HG03432 (cell line): ENCODE results near the gene NDUFA1.
"Not testable (repeated sequence)": the region's sequence is repeated elsewhere in the genome, so short reads cannot be mapped to it uniquely, and the experiment has no call there.

Experiments
- ATAC-seq: cut with Tn5 transposase; IDR thresholded peaks from one replicate; pipeline ENCODE4 v1.9.1; 2021; ENCODE audit warnings: mild to moderate bottlenecking, moderate library complexity; ENCODE audit not compliant: unreplicated experiment

Gene NDUFA1

DNA sequence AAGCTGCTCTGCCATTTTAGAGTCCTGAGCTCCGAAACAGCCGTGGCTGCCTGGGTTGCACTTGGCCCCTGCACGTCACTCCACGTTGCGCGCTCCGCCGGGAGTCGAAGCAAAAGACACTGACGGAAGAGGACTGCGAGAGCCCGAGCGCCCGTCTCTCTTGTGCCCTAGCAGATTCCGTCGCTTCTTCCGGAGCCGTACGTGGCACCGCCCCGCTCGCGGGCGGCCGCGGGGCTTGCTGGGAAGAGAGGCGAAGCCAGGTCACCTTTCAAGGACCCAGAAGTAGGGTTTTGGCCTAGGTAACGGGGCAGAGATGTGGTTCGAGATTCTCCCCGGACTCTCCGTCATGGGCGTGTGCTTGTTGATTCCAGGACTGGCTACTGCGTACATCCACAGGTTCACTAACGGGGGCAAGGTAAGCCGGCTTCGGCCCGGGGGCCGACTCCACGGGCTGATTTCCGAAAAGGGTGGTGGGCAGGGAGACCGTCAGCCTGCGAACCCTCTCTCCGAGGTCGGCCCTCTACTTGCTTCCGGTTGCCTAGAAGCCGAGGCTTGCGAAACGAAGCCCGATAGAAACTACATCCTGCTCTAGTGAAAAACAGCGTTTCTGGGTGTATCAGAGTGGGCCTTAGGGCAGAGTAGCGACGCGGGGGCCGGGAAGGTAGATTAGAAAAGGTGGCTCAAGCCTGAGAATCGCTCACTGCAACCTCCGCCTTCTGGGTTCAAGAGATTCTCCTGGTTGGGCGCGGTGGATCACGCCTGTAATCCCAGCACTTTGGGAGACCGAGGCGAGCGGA, at the start of gene NDUFA1, which contains the start of gene RNF113A:
Gene NDUFA1, plus strand, starts transcription at position 234 of the 797 bp plus-strand sequence. Its CDS starts 80 bp downstream, at position 314.
Gene RNF113A, minus strand, starts transcription at position 135 of the 797 bp plus-strand sequence. Its CDS starts 120 bp downstream, at position 15.
- peak; percentile 96 for ATAC-seq

DNA sequence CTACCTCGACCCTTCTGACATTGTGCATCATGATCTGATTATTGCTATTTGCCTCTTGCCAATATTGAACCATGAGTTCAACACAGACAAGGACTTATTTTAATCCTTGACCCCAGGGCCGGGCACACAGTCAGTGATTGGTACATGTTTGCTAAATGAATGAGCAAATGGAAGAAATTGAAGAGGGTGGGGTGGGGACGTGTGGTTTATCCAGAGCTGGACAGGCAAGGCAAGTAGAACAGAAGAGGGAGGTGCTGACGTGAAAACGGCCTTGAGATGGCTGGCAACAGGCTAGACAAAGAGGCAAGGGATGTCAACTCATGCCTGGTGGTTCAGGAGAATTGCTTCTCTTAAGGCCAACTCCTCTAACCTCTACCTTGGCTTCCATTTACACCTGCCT, 47.4 kb upstream of the NDUFA1 start:
- not testable (repeated sequence) for ATAC-seq

DNA sequence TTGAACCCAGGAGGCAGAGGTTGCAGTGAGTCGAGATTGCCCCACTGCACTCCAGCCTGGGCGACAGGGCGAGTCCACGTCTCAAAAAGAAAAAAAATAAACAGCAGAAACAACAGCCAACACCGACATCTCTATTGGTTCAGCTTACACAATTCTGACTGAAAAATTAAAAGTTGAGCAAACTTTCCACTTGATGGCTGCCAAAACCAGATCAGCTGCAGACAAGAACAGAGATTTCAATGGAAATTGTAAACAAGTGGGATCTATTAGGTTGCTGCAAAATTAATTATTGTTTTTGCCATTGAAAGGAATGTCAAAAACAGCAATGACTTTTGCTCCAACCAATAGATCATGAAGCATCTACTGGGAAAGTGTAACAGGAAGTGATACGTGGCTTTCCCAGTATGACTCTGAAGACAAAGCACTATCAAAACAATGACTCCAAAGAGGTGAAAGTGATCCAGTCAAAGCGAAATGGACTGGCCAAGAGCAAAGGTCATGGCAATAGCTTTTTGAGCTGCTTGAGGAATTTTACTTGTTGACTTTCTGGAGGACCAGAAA, 45.2 kb upstream of the NDUFA1 start:
- no peak for ATAC-seq

GRCh38 chrX:119828446-119828845, 43.2 kb upstream of the NDUFA1 start:
- no peak for ATAC-seq

DNA sequence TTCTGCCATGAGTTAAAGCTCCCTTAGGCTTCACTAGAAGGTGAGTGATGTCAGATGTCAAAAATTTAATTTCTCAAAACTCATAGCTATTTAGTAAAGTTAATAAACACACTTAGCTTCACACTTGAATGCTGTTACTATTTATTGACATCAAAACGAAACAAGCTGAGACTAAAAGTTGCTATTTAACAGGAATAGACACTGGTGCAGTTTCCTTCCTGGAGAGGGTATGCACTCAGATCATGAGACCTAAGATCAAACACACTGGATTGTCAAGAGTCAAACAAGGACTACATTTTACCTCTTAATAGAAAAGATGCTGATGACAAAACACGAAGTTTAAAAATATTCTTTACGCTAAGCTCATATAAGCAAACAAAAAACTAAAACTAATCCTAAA, 37.7 kb upstream of the NDUFA1 start:
- ATAC-seq = no peak

DNA sequence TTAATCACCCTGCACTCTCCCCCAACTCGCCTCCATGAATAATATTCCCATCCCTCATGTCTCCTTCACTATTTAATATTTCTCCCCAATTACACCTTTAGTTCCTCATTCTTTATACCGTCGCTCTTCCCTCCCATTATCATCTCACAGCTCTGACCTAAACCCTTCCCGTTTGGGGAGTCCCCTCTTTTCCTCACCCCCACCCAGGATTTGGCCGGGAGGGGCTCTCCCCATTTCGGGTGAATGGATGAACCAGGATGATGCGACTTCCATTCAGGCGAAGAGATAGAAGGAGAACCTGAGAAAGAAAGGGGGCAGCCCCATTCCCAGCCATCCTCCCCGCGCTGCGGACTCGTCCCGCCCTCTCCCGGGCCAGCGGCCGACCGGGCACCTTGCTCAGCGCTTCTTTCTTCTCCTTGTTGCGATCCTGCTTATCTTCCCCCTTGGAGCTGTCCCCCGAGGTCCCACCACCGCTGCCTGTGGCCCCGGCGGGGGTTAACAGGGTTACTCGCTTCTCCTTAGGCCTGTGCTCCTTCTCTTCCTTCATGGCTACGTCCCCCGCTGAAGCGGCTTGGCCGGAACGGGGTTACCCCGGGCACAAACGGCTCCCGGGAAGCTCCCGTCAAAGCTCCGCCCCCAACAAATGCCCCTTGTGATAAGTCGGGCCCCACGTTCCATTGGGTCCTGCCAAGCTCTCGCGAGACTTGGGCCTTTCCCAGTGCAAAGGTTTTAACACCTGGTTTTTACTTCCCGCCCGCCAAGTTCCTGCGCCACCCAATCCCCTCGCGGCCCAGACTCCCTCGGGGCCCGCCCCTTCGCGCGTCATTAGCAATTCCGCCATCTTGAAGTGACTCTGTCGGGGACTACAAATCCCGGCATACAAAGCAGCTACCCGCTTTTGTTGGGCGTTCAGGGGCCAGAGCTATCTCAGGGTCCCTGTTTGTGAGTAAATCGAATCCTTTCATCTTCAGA, 19.0 kb upstream of the NDUFA1 start, which contains the start of gene UPF3B:
Gene UPF3B, minus strand, starts transcription at position 582 of the 972 bp plus-strand sequence. Its CDS starts 35 bp downstream, at position 547.
- peak; percentile 97 for ATAC-seq

DNA sequence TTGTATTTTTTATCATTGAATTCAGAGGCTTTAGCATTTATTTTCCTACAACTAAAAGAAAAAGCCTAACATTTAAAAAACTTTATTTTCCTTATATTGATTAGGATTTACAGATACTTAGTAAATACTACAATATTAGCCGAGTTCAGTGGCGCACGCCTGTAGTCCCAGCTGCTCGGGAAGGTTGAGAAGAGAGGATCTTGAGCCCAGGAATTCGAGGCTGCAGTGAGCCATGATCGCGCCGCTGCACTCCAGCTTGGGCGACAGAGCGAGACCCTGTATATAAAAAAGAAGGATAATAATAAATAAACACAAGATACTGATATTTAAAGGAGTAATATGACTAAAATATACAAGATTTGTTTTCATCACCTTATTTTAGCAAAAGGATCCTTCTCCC, 18.2 kb upstream of the NDUFA1 start:
- no peak for ATAC-seq

DNA sequence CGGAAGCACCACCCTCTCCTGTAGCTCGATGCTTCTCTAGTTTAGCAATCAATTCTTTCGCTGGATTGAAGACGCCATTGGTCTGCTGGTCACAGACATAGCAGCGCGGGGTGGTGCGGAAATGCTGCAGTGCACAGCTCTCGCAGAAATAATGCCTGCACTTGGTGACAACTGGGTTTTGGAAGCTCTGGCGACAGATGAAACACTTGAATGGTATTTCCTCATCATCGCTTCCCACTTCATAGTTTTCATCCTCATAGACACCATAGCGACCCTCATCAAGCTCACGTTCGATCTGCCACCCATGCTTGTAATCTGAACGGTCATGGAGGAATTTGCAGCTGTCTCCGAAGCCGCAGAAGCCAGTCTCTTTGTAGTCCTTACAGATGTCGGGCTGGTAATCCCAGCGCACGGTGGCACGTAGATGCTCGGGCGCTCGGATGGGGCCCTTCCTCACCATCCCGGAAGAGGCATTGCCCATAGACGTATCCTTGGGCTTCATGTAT, 953 bp upstream of the NDUFA1 start:
- ATAC-seq = peak; percentile 17

- ATAC-seq = peak; percentile 49
Observed at GRCh38 chrX:119871245-119871598, 410 bp upstream of the NDUFA1 start.

DNA sequence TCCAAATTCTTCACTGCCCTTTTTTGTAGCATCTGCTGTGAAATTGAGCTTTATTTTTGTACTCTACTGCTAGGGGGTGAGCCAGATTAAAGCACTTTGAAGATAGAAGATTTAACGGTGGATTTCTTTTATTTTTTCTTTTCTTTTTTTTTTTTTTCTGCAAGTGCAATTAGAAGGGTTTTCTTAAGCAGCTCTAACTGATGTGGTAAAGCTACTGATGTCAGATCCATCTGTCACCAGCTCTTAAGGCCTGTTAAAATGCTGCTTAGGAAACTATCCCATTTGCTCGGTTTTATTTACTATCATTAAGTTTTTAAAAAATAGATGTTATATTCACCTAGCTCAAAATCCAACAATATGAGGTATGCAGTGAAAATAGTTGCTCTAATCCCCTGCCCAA, 7.1 kb downstream of the NDUFA1 start:
- no peak for ATAC-seq

- no peak for ATAC-seq
Observed at GRCh38 chrX:119880076-119880475, 8.4 kb downstream of the NDUFA1 start.

DNA sequence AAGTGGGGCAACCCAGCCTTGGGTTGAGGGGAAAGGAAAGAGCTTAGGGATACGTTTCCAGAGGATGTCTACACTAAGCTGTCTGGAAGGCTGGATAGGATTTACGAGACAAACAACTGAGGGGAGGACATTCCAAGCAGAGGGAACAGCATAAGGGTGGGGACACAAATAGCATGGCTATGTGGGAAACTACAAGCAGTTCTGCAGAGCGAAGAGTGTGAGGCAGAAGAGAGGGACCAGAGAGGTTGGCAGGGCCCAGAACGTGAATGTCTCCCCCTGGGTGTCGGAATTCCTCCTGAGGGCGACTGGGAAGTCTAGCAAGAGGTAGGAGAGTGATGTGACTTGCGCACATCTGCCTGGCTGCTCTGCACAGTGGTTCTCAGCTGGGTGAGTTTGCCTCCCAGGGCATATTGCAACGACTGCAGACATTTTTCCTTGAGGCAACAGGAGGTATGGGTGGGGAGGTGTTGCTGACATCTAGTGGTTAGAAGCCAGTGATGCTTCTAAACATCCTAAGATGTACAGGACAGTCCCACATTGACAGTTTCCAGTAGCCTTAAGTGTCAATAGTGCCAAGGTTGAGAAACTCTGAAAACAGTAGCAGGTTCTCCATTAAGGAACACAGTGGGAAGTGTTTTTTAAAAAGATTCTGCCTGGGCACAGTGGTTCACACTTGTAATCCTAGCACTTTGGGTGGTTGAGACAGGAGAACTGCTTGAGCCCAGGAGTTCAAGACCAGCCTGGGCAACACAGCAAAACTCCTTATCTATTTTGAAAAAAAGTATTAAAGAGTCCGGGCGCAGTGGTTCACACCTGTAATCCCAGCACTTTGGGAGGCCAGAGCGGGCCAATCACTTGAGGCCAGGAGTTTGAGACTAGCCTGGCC, 9.2 kb downstream of the NDUFA1 start:
- ATAC-seq = peak; percentile 74

DNA sequence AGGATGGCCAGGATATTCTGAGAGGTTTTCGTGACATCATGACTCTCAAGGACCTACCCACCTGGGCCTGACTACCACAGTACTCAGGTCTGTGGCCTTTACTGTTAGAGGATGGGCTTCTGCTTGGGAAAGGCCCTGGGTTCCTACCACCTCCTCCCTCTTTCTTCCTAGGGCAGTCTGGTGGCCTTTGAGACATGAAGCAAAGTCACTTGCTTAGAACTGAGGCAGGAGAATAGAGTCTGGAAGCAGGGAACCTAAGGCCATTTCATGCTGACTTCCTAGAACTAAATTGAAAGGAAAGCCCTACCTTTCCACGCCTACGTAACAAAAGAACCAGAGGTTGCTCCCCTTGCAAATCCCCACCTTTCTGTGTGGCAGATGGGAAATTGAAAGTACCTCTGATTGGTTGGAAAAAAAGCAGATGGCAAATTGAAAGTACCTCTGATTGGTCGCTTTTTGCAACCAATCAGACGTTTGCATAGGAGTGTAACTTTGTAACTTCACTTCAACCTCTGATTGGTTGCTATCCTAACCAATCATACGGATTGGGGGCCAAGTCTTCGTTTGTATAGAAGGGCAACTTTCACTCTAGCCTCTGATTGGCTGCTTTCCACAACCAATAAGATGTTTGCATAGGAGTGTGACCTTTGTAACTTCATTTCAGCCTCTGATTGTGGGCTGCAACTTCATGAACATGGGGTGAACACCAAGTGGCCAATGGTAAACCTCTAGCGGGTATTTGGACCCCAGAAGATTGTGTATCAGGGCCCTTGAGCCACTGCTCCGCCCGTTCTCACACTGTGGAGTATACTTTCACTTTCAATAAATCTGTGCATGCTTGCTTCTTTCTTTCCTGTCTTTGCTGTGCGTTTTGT, 14.2 kb downstream of the NDUFA1 start:
- ATAC-seq = no peak

DNA sequence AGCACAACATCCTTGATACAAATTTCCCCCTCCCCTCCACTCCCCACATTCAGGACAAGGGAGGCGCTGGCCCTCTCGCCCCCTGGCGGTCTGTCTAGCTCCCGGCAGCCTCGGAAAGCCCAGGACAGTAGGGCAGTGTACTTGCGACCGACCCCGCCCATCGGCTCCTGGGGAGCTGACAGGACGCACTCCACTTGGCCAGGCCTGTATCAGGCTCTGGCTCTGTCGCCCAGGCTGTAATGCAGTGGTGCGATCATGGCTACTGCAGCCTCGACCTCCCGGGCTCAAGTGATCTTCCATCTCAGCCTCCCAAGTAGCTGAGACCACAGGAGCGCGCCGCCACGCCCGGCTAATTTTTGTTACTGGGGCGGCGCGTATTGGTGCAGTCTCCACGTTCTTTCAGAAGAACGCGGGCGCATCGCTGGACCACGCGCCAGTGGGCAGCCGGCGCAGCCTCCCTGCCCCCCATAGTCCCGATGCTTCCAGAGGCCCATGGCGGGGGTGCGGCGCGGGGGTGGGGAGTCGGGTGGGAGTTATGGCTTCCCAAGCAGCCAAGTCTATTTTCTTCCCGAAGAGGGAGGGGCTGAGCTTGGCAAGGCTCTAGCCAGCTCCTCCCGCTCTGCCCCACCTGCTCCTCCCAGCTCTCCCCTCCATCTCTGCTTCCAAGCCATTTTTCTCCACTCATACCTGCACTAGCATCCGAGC, 16.2 kb downstream of the NDUFA1 start:
- ATAC-seq = peak; percentile 87

DNA sequence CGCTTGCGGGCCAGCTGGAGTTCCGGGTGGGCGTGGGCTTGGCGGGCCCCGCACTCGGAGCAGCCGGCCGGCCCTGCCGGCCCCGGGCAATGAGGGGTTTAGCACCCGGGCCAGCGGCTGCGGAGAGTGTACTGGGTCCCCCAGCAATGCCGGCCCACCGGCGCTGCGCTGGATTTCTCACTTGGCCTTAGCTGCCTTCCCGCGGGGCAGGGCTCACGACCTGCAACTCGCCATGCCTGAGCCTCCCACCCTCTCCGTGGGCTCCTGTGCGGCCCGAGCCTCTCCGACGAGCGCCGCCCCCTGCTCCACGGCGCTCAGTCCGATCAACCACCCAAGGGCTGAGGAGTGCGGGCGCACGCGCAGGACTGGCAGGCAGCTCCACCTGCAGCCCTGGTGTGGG, 19.0 kb downstream of the NDUFA1 start:
- ATAC-seq = not testable (repeated sequence)

GRCh38 chrX:119891961-119892692, 20.5 kb downstream of the NDUFA1 start:
- not testable (repeated sequence) for ATAC-seq

DNA sequence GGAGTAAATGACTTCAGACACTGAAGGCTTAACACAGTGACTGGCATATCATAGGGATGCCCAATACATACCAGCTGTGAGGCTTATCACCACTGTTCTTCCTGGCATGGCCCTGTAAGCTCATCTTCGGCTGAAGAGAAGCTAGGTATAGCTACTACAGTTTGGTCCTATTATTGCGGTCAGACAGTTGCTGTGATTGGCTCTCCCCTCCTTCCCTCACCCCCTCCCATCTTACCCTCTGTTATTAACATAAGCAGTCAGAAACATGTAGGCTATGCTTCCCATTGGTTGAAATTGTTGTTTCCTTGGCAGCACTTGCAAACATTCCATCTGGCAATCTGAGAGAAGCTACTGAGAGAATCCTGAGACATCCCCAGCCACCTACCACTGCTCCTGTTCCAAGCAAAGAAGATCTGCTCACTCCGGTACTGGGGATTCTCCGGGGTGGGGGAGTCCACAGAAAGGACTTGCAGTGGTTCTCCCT, 24.3 kb downstream of the NDUFA1 start, which contains the start of gene AKAP14:
Gene AKAP14, plus strand, starts transcription at position 51 of the 484 bp plus-strand sequence. CDS start 7,331 bp downstream, outside the sequence.
- ATAC-seq = no peak
